Measurements from ENCODE around the gene SLC25A5. TPM values are rescaled to one million over a fixed set of nuclear protein-coding genes. Genes with fewer than 3 reads are reported as not detected.
"Not testable (repeated sequence)": the region's sequence is repeated elsewhere in the genome, so short reads cannot be mapped to it uniquely, and the experiment has no call there.

Gene SLC25A5
- total and polyA plus RNA-seq, 7 experiments from 2014 or later: 90.2 to 333 (median 183) TPM

- Mint-ChIP-seq H3K4me1 (peaks cover 0 to 7% (median 0%) of the 10 kb centered on the region in 7 donors), H3K9me3 (no peaks in the 10 kb centered on the region), H3K27me3 (no peaks in the 10 kb centered on the region), H3K4me3 (no peak overlapping the region), H3K27ac (peak overlapping the region in 1 of 9 donors; percentile 81), H3K36me3 (no peaks in the 10 kb centered on the region)
- intact Hi-C loops (cut with micrococcal nuclease): loop anchor here in 1 of 2 donors (10.0 kb wide), 1 partner anchor 755 kb away; no protein-coding TSS in a partner anchor
- H3K27ac ChIP-seq (ENCODE audit: low read depth, low read length): no peak overlapping the region
- ChIA-PET CTCF (interaction anchor here (1.2 to 3.0 kb wide), 4 partner anchors 11 to 240 kb away, joined by 3 to 7 read pairs (median 4); no protein-coding TSS in a partner anchor), POLR2A (interaction anchor here (1.7 kb wide), 1 partner anchor 14 kb away, joined by 6 read pairs; no protein-coding TSS in a partner anchor)
- no peaks in the 10 kb centered on the region for H3K36me3 ChIP-seq (ENCODE audit: control insufficient read depth in 2 of 3, insufficient read depth in 3 of 3, low read length in 3 of 3)
- H3K4me3 ChIP-seq (ENCODE audit: low read length): no peak overlapping the region
- DNase-seq (no peak), ATAC-seq (no peak)
- no peaks in the 10 kb centered on the region for H3K9me3 ChIP-seq (ENCODE audit: control insufficient read depth in 2 of 3, low read length in 3 of 3)
- H3K27me3 ChIP-seq (ENCODE audit: control insufficient read depth in 2 of 2, insufficient read depth in 2 of 2, low read length in 2 of 2): no peaks in the 10 kb centered on the region
- no peaks in the 10 kb centered on the region for H3K4me1 ChIP-seq (ENCODE audit: control insufficient read depth in 2 of 2, insufficient read depth in 2 of 2, low read length in 2 of 2)
Observed at GRCh38 chrX:119489212-119490074, 21.2 kb downstream of the SLC25A5 start.

GRCh38 chrX:119492463-119492862 lies 24.2 kb downstream of the SLC25A5 start:
- ChIA-PET POLR2A (no interaction called here), CTCF (no interaction called here)
- Mint-ChIP-seq H3K36me3 (no peaks in the 10 kb centered on the region), H3K27me3 (no peaks in the 10 kb centered on the region), H3K9me3 (no peaks in the 10 kb centered on the region), H3K4me3 (no peak overlapping the region), H3K4me1 (peaks cover 6 to 21% (median 12%) of the 10 kb centered on the region in 7 donors), H3K27ac (no peak overlapping the region)
- Histone ChIP-seq H3K27me3 (ENCODE audit: control insufficient read depth in 2 of 2, insufficient read depth in 2 of 2, low read length in 2 of 2) (no peaks in the 10 kb centered on the region), H3K4me3 (ENCODE audit: low read length) (no peak overlapping the region), H3K36me3 (ENCODE audit: control insufficient read depth in 2 of 3, insufficient read depth in 3 of 3, low read length in 3 of 3) (no peaks in the 10 kb centered on the region), H3K27ac (ENCODE audit: low read depth, low read length) (no peak overlapping the region), H3K4me1 (ENCODE audit: control insufficient read depth in 2 of 2, insufficient read depth in 2 of 2, low read length in 2 of 2) (peaks cover 0 to 12% of the 10 kb centered on the region in 2 donors), H3K9me3 (ENCODE audit: control insufficient read depth in 2 of 3, low read length in 3 of 3) (no peaks in the 10 kb centered on the region)
- intact Hi-C loops (cut with micrococcal nuclease): no loop called here
- DNase-seq: no peak
- no peak for ATAC-seq

- H3K4me3 ChIP-seq (ENCODE audit: low read length); CTCF ChIA-PET; intact Hi-C loops (cut with micrococcal nuclease); H3K9me3 ChIP-seq (ENCODE audit: control insufficient read depth in 2 of 3, low read length in 3 of 3); H3K27me3 ChIP-seq (ENCODE audit: control insufficient read depth in 2 of 2, insufficient read depth in 2 of 2, low read length in 2 of 2); H3K36me3 Mint-ChIP-seq; H3K4me3 Mint-ChIP-seq; H3K9me3 Mint-ChIP-seq; H3K27ac ChIP-seq (ENCODE audit: low read depth, low read length); H3K36me3 ChIP-seq (ENCODE audit: control insufficient read depth in 2 of 3, insufficient read depth in 3 of 3, low read length in 3 of 3); DNase-seq; H3K27me3 Mint-ChIP-seq; ATAC-seq: not testable (repeated sequence)
- POLR2A ChIA-PET: interaction anchor here (0.6 kb wide), 1 partner anchor 1002 kb away, joined by 6 read pairs; no protein-coding TSS in a partner anchor
- Mint-ChIP-seq H3K4me1 (peaks cover 6 to 19% (median 12%) of the 10 kb centered on the region in 7 donors), H3K27ac (peak overlapping the region in 1 of 9 donors; percentile 84)
- H3K4me1 ChIP-seq (ENCODE audit: control insufficient read depth in 2 of 2, insufficient read depth in 2 of 2, low read length in 2 of 2): peaks cover 0 to 12% of the 10 kb centered on the region in 2 donors
Observed at GRCh38 chrX:119493851-119494495, 25.7 kb downstream of the SLC25A5 start.

- no peaks in the 10 kb centered on the region for H3K36me3 Mint-ChIP-seq
- no peaks in the 10 kb centered on the region for H3K9me3 Mint-ChIP-seq
- ChIA-PET CTCF (interaction anchor here (0.6 to 1.7 kb wide), 4 partner anchors 9 to 303 kb away, joined by 3 to 7 read pairs (median 3); no protein-coding TSS in a partner anchor), POLR2A (interaction anchor here (1.1 kb wide), 1 partner anchor 12 kb away, joined by 3 read pairs; no protein-coding TSS in a partner anchor)
- peak overlapping the region; percentile 38 to 87 (median 72) for H3K27ac Mint-ChIP-seq
- peaks cover 5 to 24% (median 12%) of the 10 kb centered on the region in 7 donors for H3K4me1 Mint-ChIP-seq
- Histone ChIP-seq H3K9me3 (ENCODE audit: control insufficient read depth in 2 of 3, low read length in 3 of 3) (no peaks in the 10 kb centered on the region), H3K36me3 (ENCODE audit: control insufficient read depth in 2 of 3, insufficient read depth in 3 of 3, low read length in 3 of 3) (no peaks in the 10 kb centered on the region), H3K4me1 (ENCODE audit: control insufficient read depth in 2 of 2, insufficient read depth in 2 of 2, low read length in 2 of 2) (peaks cover 0 to 12% of the 10 kb centered on the region in 2 donors), H3K4me3 (ENCODE audit: low read length) (no peak overlapping the region), H3K27ac (ENCODE audit: low read depth, low read length) (peak overlapping the region; percentile 33), H3K27me3 (ENCODE audit: control insufficient read depth in 2 of 2, insufficient read depth in 2 of 2, low read length in 2 of 2) (no peaks in the 10 kb centered on the region)
- DNase-seq: peak in 5 of 9 donors; percentile 15 to 34 (median 20)
- H3K4me3 Mint-ChIP-seq: peak overlapping the region in 4 of 10 donors; percentile 11 to 49 (median 32)
- intact Hi-C loops (cut with micrococcal nuclease): no loop called here
- ATAC-seq: peak; percentile 72
- no peaks in the 10 kb centered on the region for H3K27me3 Mint-ChIP-seq
Observed at GRCh38 chrX:119495734-119496726, 27.8 kb downstream of the SLC25A5 start.

GRCh38 chrX:119497185-119497584 lies 28.9 kb downstream of the SLC25A5 start:
- Mint-ChIP-seq H3K27me3 (no peaks in the 10 kb centered on the region), H3K4me3 (no peak overlapping the region), H3K9me3 (no peaks in the 10 kb centered on the region), H3K27ac (peak overlapping the region in 2 of 9 donors; percentile 6 to 54), H3K4me1 (peaks cover 9 to 33% (median 12%) of the 10 kb centered on the region in 7 donors), H3K36me3 (no peaks in the 10 kb centered on the region)
- DNase-seq (no peak), ATAC-seq (no peak)
- H3K27me3 ChIP-seq (ENCODE audit: control insufficient read depth in 2 of 2, insufficient read depth in 2 of 2, low read length in 2 of 2): no peaks in the 10 kb centered on the region
- H3K36me3 ChIP-seq (ENCODE audit: control insufficient read depth in 2 of 3, insufficient read depth in 3 of 3, low read length in 3 of 3): no peaks in the 10 kb centered on the region
- H3K27ac ChIP-seq (ENCODE audit: low read depth, low read length): no peak overlapping the region
- H3K9me3 ChIP-seq (ENCODE audit: control insufficient read depth in 2 of 3, low read length in 3 of 3): no peaks in the 10 kb centered on the region
- H3K4me3 ChIP-seq (ENCODE audit: low read length): no peak overlapping the region
- intact Hi-C loops (cut with micrococcal nuclease): no loop called here
- ChIA-PET CTCF (interaction anchor here (1.2 to 1.7 kb wide), 2 partner anchors 10 to 14 kb away, joined by 3 to 7 read pairs; no protein-coding TSS in a partner anchor), POLR2A (interaction anchor here (1.1 kb wide), 1 partner anchor 13 kb away, joined by 3 read pairs; no protein-coding TSS in a partner anchor)
- H3K4me1 ChIP-seq (ENCODE audit: control insufficient read depth in 2 of 2, insufficient read depth in 2 of 2, low read length in 2 of 2): peaks cover 0 to 22% of the 10 kb centered on the region in 2 donors
